ENCODE data around the gene SLC35G2. TPM values are rescaled to one million over a fixed set of nuclear protein-coding genes. Genes with fewer than 3 reads are reported as not detected.
"Not testable (repeated sequence)": the region's sequence is repeated elsewhere in the genome, so short reads cannot be mapped to it uniquely, and the experiment has no call there.

SLC35G2 gene
- total RNA-seq, 1 donor from 2014 or later, result 10.1 TPM

GRCh38 chr3:136792556-136793330 lies 26.2 kb upstream of the SLC35G2 start:
- Histone ChIP-seq H3K4me3 (ENCODE audit: insufficient read depth, low read depth, low read length) (no peak overlapping the region), H2AFZ (ENCODE audit: low read depth, low read length) (no peak overlapping the region), H4K20me1 (ENCODE audit: insufficient read depth, low read length) (no peaks in the 10 kb centered on the region), H3K4me2 (ENCODE audit: low read length) (no peak overlapping the region), H3K36me3 (ENCODE audit: insufficient read depth, low read length) (no peaks in the 10 kb centered on the region), H3K9ac (ENCODE audit: low read length) (no peak overlapping the region), H3K4me1 (ENCODE audit: insufficient read depth, low read length) (no peaks in the 10 kb centered on the region), H3K9me3 (ENCODE audit: insufficient read depth, low read depth, low read length) (no peaks in the 10 kb centered on the region), H3K27ac (ENCODE audit: low read depth, low read length) (no peak overlapping the region), H3K27me3 (ENCODE audit: insufficient read depth, low read length) (no peaks in the 10 kb centered on the region), H3K79me2 (ENCODE audit: insufficient read depth, low read length) (no peaks in the 10 kb centered on the region)
- H3K36me3 Mint-ChIP-seq (ENCODE audit: low read depth, unreplicated experiment), result no peaks in the 10 kb centered on the region
- H3K27ac Mint-ChIP-seq (ENCODE audit: unreplicated experiment), result no peak overlapping the region
- no peak overlapping the region for H3K4me3 Mint-ChIP-seq (ENCODE audit: unreplicated experiment)
- TF ChIP-seq CTCF (IDR thresholded peaks at IDR 0.05; ENCODE audit: insufficient read depth, low read depth, low read length) (no peak), EZH2 (IDR thresholded peaks at IDR 0.05; ENCODE audit: insufficient read depth, low read length) (no peak)
- no peaks in the 10 kb centered on the region for H3K9me3 Mint-ChIP-seq (ENCODE audit: unreplicated experiment)
- FAIRE-seq, result no peak
- DNase-seq (ENCODE audit: low read depth), result no peak
- H3K4me1 Mint-ChIP-seq (ENCODE audit: low read depth, unreplicated experiment), result no peaks in the 10 kb centered on the region
- peaks cover 7% of the 10 kb centered on the region for H3K27me3 Mint-ChIP-seq (ENCODE audit: low read depth, unreplicated experiment)

- H2AFZ ChIP-seq (ENCODE audit: low read depth, low read length); H3K27me3 Mint-ChIP-seq (ENCODE audit: low read depth, unreplicated experiment); H3K9ac ChIP-seq (ENCODE audit: low read length); H3K36me3 ChIP-seq (ENCODE audit: insufficient read depth, low read length); H3K27ac ChIP-seq (ENCODE audit: low read depth, low read length); H3K27me3 ChIP-seq (ENCODE audit: insufficient read depth, low read length); H3K4me2 ChIP-seq (ENCODE audit: low read length); H4K20me1 ChIP-seq (ENCODE audit: insufficient read depth, low read length); H3K79me2 ChIP-seq (ENCODE audit: insufficient read depth, low read length); H3K27ac Mint-ChIP-seq (ENCODE audit: unreplicated experiment); DNase-seq (ENCODE audit: low read depth); FAIRE-seq; H3K4me1 ChIP-seq (ENCODE audit: insufficient read depth, low read length); H3K4me3 Mint-ChIP-seq (ENCODE audit: unreplicated experiment); H3K9me3 Mint-ChIP-seq (ENCODE audit: unreplicated experiment); H3K9me3 ChIP-seq (ENCODE audit: insufficient read depth, low read depth, low read length); H3K36me3 Mint-ChIP-seq (ENCODE audit: low read depth, unreplicated experiment); H3K4me3 ChIP-seq (ENCODE audit: insufficient read depth, low read depth, low read length): not testable (repeated sequence)
- peaks cover 18% of the 10 kb centered on the region for H3K4me1 Mint-ChIP-seq (ENCODE audit: low read depth, unreplicated experiment)
These were observed 17.8 kb upstream of the SLC35G2 start for GRCh38 chr3:136801146-136801545.

- Histone ChIP-seq H3K36me3 (ENCODE audit: insufficient read depth, low read length) (no peaks in the 10 kb centered on the region), H3K4me3 (ENCODE audit: insufficient read depth, low read depth, low read length) (no peak overlapping the region), H3K9ac (ENCODE audit: low read length) (peak overlapping the region; percentile 25), H3K9me3 (ENCODE audit: insufficient read depth, low read depth, low read length) (no peaks in the 10 kb centered on the region), H3K79me2 (ENCODE audit: insufficient read depth, low read length) (no peaks in the 10 kb centered on the region), H3K27ac (ENCODE audit: low read depth, low read length) (no peak overlapping the region), H3K27me3 (ENCODE audit: insufficient read depth, low read length) (no peaks in the 10 kb centered on the region), H3K4me1 (ENCODE audit: insufficient read depth, low read length) (peaks cover 4% of the 10 kb centered on the region), H4K20me1 (ENCODE audit: insufficient read depth, low read length) (no peaks in the 10 kb centered on the region), H2AFZ (ENCODE audit: low read depth, low read length) (peak overlapping the region; percentile 31), H3K4me2 (ENCODE audit: low read length) (peak overlapping the region; percentile 67)
- FAIRE-seq (no peak), DNase-seq (ENCODE audit: low read depth) (peak; percentile 43)
- Mint-ChIP-seq H3K27ac (ENCODE audit: unreplicated experiment) (peak overlapping the region; percentile 60), H3K27me3 (ENCODE audit: low read depth, unreplicated experiment) (no peaks in the 10 kb centered on the region), H3K4me3 (ENCODE audit: unreplicated experiment) (no peak overlapping the region), H3K36me3 (ENCODE audit: low read depth, unreplicated experiment) (no peaks in the 10 kb centered on the region), H3K4me1 (ENCODE audit: low read depth, unreplicated experiment) (peaks cover 18% of the 10 kb centered on the region), H3K9me3 (ENCODE audit: unreplicated experiment) (no peaks in the 10 kb centered on the region)
- TF ChIP-seq CTCF (IDR thresholded peaks at IDR 0.05; ENCODE audit: insufficient read depth, low read depth, low read length) (no peak), EZH2 (IDR thresholded peaks at IDR 0.05; ENCODE audit: insufficient read depth, low read length) (no peak)
These were observed 16.4 kb upstream of the SLC35G2 start for GRCh38 chr3:136802481-136802996.

Data from astrocyte (in vitro differentiated cells and primary cell).